GM23248 (cell line): Measurements from ENCODE around the gene IFT122.

Source experiments
- EZH2 ChIP-seq: fragments of 200-600 bp; sonication (generic); IDR thresholded peaks from 2 replicates; pipeline ENCODE4 v1.6.1; 2018; ENCODE audit warnings: antibody characterized with exemption, mild to moderate bottlenecking; ENCODE audit not compliant: insufficient read depth, poor library complexity, severe bottlenecking
- EZH2phosphoT487 ChIP-seq: fragments of 200-600 bp; sonication (generic); IDR thresholded peaks from 2 replicates; pipeline ENCODE4 v1.6.1; 2018; ENCODE audit warnings: antibody characterized with exemption, moderate library complexity, mild to moderate bottlenecking, low read depth; ENCODE audit not compliant: insufficient read depth

DNA sequence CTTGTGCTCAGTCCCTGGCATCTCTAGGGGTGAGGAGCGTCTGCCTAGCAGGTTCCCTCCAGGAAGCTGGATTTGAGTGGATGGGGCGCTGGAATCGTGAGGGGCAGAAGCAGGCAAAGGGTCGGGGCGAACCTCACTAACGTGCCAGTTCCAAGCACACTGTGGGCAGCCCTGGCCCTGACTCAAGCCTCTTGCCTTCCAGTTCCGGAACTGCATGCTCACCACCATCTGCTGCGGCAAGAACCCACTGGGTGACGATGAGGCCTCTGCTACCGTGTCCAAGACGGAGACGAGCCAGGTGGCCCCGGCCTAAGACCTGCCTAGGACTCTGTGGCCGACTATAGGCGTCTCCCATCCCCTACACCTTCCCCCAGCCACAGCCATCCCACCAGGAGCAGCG is 93.4 kb downstream of the IFT122 start:
- TF ChIP-seq EZH2 (no peak), EZH2phosphoT487 (no peak)
